GM19324 (cell line): ENCODE data around the gene FGD2.

Experiments
- ATAC-seq: cut with Tn5 transposase; IDR thresholded peaks from one replicate; pipeline ENCODE4 v1.9.1; 2021; ENCODE audit warnings: mild to moderate bottlenecking, moderate library complexity; ENCODE audit not compliant: unreplicated experiment, low FRiP score

FGD2 gene

DNA sequence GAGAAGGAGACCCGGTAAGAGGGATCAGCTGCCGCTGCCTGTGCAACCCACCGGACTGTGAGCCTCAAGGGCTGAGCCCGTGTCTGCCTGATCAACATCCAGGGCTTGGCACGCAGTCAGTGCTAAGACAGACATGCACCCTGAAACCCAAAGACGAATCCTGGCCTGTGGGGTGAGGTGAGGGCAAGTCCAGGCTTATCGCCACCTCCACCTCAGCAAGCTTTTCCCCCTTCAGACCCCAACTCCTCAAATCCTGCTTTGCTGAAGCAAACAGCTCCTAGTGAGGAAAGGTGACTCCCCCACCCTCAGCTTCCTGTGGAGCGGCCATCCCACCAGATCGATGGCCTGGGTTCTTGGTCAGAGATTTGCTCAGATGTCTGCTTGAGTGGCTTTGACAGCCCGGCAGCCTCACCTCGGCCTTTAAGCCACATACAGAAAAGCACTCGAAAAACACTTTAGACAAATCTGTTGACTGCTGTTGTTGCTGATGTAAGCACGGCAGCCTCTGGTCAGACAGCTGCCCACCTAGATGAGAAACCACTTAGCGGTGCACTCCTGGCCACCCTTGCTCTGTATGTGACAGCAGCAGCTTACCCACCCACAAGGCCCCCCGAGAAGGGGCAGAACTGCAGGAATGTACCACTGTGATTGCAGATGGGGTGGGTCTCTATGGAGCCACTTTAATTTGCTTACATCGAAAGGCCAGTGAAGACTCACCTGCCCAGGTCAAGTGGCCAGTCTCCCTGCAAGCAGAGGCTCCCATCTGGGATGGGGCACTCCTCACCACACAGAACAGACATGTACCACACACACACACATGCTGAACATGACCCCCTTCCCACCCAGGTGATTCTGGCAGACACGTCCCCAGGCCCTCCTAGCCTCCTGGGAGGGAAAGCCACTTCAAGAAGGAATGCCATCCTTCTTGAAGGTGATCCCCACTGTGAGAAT lies 34.3 kb upstream of the FGD2 start:
- ATAC-seq = no peak

DNA sequence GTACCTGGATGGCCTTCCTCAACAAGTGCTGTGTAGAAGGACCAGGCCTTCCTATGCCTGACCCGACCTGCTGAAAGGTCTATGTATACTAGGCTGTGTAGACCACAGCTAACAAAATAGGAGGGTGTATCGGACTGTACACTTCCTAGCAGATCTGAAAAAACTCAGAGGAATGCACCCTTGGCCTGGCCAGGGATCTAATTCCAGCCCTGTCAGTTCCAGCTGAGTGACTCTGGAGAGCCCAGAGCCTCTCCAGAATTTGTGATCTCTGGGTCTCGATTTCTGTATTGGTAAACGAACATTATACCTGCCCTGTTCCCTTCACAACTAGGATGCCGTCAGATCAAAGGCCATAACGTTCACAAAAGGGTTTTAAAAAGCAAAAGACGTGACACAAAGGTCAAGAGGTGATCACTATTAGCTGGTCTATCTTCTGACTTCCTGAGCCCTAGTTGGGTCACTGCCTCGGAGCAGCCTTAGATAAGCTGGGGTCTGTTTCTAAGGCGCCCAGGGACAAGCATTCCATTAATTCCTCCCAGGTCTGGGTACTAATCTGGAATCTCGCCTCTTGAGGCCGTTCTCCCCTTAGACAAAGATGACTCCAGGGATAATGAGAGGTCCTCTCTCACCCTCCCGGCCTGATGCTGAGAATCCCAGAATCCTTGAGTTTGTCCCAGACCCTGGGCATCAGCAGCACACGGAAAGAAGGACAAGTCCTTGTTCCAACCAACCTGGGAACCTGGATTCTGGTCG lies 33.4 kb upstream of the FGD2 start:
- no peak for ATAC-seq

DNA sequence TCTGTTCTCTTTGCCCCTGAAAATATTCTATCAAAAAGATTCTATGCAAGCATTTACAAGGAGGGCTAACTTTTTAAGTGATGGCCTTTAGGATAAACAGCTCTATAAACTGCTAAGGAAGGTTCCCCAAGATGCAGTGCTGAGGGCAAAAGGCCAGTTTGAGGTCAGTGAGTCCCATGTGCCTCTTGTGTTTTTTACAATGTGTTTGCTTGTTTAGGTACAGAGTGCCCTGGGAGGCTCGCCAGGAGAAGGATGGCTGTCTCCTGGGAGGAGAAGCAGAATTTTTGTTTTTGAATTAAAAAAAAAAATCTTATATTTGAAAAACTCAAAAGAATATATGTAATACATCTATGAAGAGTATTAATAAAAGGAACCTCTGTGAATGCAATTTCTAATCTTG lies 32.3 kb upstream of the FGD2 start:
- no peak for ATAC-seq

DNA sequence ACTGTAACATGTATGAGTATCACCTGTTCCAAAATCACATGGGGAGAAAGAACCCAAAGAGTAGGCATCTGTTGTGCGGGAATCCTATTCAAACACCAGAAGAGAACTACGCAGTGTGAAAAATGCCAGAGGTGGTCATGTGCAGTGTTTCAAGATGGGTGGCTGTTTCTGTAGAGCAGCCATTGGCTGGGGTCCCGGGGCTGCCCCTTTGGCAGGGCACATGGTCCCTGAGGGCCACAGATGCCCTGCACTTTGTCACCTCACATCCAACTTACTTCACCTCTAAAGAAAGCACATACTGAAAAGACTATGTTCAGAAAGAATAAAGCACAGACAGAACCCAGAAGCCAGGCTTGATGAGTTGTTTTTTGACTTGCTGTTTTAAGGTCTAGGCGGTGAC lies 31.8 kb upstream of the FGD2 start:
- ATAC-seq = no peak

DNA sequence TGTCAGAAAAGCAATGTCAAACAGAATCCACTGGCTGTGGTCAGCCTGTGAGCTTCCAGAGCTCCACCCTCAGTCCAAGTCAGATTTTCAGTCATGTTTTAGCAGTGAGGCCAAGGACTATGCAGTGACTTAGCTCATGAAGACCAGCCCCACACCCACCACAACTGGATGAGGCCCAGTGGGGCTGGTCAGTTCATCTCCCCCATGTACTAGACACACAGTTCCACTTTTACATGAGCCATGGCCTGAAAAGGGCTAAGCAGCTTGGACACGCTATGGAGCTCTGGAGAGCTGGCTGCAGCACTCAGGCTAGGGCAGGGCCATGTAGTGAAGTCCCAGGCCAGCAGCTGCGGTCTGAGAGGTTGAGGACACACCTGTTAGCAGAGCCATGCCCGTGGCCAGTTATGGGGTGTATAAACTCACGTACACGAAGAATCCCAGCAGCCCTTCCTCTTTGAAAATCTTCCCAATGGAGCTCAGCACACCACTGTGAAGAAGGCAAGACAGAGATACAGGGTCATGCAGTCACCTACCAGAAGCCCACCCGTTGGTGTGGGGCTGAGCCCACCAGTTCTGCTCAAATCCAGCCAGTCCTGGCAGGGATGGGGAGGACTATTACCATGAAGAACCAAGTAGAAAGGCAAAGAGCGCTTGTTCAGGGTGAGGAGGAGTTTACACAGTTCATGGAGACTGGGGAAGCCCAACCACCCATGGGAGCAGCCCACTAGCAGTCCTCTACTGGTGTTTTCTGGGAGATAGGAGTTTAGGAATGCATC lies 30.0 kb upstream of the FGD2 start:
- no peak for ATAC-seq

DNA sequence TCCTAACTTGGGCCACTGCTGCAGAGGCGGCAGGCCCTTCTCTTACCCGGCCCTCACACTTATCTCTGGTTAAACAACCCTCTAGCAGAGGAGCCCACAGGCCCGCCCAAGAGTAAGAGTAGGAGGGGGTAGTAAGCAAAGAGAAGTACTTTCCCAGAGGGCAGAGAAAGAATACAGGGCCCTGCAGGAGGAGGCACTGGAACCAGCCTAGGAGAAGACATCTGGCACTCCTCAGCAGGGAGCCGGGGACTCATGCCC lies 29.5 kb upstream of the FGD2 start:
- ATAC-seq = no peak

DNA sequence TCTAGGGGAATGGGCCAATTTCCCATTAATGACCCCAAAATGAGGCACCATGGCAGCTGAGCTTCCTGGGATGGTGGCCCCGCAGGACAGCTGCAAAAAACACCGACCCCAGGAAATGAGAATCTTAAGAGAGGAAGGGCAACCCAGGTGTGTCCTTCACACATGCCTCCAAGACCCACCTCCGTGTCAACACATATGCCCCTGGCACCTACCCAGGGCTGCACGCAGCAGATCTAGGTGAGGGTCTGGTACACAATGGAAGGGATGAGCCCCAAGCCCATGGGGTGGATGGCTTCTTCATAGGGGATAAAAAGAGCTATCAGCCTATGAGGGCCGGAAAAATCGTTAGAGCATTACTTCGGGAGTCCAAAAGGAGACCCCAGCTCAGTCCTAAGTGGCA lies 28.9 kb upstream of the FGD2 start:
- ATAC-seq = no peak

DNA sequence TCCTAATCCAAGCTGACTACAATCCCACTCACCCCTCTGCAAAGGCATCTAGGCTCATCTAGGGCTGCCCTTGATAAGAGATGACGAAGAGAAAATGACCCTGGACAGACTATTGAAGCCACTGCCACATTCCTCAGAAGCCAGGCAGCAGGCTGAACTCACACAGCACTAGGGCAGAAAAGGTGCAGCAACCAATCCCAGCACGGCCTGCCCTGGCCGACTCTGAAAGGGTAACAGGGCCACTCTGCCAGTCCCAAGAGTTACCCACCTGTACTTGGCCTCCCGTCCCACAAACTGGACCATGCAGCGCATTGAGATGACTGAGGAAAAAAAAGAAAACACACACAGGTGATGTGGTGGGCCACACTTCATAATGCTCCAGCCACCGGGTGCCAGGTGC lies 28.5 kb upstream of the FGD2 start:
- no peak for ATAC-seq

DNA sequence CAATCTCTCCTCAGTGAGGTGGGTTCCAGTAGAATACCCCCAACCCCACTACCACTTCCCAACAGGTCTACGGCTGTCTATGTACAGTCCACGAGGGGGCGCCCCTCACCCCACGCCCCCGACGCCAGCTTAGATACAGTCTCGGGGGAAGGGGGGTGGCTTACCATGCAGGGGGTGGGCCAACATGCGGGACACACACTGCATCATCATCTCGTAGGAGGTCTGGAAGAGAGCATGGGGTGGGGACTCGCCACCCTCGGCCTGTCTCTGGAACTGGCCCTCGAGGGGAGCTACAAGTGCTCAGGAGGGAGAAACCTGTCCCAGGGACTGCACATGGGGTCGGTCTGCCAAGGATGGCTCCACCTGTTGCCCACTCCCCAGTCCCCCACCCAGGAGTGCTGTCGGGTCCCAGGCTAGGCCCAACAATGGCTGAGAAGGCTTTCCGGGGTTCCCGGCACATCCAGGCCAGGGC lies 27.9 kb upstream of the FGD2 start:
- ATAC-seq = no peak

DNA sequence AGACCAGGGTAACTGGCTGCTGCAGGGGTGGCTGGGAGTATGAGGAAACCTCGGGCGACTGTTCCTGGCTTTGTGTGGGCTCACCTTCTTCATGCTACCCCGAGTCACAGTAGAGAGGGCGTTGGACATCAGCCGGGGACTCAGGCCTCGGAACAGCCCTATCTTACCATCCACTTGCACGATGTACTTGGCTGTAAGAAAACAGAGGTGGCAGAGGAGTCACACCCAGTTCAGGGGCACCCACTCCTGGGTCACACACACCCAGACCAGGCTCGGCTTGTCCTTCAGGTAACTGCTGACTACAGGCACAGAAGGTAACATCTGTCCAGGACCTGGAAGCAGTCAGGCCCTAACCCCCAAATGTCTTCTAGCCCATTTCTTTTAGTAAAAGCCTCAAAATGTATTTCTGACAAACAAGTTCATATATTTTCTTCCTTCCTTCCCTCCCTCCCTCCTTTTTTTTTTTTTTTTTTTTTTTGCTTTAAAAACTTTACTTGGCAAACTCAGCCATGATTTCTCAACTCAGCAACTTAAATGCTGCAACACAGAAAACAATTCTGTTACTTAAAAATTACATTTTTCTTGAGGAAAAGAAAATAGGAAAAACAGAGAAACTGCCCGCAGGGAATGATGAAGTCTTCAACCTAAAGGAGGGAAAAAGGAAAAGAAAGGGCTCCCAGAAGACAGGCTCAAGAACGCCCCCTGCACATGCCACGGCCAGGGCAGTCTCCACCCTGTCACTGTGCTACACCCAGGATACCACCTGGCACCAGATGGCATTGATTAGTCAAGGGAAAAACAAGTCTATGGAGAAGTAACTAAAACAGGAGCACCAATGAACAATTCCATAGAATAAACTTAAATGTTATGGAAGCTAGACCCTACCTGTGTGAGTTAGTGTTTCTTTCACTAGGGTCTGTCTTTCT lies 26.8 kb upstream of the FGD2 start:
- no peak for ATAC-seq

DNA sequence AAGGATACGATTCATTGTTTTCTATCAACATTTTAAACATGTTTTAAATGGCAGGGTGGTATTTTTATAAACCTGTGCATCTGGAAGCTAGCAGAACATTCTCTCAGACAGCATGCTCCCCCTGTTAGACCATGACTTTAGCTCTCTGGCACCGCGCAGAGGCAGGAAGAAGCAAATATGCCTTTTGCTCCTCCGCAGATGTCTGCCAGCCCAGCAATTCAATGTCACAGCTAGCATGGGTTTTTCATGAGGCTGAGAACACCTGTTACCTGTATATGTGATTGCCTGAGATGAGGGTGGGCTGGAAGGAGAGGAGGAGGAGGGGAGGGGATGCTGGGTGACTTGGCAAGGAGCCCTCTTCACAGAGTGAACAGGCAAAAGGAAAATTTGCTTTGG lies 26.1 kb upstream of the FGD2 start:
- ATAC-seq = no peak

DNA sequence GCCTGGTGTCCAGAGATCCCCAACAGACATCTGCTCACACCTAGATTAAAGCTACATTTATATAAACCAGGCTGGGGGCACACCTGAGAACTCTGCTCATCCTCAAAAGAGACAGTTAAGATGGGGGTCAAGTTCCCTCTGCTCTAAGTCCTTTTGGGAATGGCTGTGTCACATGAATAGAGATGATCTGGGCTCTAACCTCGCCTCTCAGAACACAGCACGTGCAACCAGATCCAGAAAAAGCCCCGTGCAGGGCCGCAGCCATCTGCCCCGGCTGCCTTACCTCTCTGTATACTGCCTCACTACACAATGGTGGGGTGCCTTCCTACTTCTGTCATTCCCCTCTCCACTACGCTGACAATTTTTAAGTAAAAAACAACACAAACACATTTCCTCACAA lies 25.3 kb upstream of the FGD2 start:
- ATAC-seq = no peak

DNA sequence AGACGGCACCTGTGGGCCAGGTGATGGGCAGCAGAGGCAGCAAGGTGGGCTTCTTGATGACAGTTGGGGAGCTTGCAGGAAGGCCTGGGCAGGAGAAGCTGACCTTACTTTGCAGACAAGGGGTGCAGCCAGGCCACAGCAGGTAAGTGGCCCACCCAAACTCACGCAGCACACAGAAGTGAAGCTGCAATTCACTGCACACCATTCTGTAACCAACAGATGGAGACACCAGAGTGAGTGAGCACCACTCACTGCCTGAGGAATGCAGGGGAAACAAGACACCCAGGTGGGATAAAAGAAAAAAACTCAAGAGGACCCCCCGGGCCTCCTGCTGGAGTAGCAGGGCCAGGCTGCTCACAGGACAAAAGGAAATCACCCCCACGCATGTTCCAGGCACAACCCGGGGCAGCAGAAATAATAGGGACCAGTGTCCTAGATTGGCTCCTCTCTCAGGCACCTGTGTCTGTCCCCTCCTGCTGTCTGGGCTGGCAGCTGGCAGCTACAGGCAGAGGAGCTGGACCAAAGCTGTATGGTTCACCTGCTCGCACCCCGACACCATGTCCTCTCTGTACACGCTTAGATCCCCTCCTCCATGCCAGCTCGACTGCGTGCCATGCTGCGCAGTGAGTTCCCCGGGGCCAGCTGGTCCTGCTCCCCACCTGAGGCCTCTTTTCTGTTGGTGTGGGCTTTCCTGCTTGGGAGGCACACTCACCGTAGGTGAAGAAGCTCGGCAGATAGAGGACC lies 24.4 kb upstream of the FGD2 start:
- no peak for ATAC-seq

DNA sequence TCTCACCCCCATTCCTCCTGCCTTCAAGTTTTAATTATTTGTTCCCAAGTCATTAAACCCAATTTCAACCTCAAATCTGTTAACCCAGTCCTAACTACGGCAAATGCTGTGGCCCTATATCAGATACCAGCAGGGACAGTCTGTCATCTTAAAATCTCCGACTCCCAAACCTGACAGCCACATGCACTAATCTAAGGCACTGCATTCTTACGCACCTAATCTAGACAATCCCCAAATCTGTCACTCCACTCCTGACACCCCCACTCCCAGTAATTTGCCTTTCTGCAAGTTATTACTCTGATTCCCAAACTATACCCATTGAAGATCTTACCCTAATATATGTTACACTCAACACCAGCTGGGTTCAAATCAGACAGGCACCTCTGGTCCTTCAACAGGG lies 21.9 kb upstream of the FGD2 start:
- no peak for ATAC-seq

DNA sequence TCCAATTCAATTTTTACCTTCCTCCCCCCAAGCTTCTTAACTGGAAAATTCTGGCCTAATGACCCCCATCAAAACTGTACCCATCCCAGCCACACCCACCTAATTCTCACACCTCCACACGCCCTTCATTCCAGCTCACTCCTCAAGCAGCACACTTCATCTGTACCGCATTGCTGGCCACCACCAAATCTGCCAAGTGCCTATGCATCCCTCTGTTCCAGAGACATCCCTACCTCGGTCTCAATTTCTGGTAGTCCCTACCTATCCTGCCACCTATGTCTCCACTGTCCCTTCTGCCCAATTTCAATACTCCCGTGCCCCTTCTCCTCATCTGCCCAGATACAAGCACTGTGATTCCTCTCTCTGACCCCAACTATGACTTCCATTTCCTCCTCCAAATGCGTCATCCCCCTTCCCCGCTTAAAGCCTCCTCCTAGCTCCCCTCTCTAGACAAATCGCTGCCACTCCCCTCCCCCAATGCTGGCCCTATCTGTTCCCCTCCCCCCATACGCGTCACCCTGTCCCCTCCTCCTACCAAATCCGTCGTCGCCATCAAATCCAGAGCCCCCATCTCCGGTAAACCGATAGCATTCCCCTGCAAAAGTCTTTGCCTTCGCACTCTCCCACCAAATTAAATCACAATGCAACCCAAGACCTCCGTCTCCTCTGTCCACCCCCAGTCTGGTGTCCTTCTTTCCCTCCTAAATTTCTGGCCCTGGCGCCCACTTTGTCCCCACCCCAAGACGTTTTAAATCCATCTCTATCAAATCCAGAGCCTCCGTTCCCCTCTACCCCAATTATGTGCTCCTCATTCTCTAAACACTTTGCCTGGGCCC lies 20.7 kb upstream of the FGD2 start:
- ATAC-seq = no peak

DNA sequence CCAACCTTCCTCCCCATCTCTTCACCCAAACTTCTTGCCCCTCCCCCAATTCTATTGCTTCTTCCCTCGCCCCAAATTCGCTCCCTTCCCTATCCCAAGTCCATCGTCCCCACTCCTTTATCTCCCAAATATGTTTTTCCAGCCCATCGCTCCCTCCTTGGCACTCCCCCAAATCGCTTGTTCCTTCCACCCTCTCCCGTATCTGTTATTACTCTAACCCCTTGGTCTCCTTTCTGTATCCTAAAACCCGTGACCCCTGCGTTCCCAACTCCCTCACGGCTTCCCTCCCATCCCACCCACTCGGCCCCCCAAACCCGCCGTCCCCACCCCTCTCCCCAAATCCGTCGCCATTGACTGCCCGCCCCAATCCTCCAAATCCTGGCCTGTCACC lies 20.0 kb upstream of the FGD2 start:
- no peak for ATAC-seq

DNA sequence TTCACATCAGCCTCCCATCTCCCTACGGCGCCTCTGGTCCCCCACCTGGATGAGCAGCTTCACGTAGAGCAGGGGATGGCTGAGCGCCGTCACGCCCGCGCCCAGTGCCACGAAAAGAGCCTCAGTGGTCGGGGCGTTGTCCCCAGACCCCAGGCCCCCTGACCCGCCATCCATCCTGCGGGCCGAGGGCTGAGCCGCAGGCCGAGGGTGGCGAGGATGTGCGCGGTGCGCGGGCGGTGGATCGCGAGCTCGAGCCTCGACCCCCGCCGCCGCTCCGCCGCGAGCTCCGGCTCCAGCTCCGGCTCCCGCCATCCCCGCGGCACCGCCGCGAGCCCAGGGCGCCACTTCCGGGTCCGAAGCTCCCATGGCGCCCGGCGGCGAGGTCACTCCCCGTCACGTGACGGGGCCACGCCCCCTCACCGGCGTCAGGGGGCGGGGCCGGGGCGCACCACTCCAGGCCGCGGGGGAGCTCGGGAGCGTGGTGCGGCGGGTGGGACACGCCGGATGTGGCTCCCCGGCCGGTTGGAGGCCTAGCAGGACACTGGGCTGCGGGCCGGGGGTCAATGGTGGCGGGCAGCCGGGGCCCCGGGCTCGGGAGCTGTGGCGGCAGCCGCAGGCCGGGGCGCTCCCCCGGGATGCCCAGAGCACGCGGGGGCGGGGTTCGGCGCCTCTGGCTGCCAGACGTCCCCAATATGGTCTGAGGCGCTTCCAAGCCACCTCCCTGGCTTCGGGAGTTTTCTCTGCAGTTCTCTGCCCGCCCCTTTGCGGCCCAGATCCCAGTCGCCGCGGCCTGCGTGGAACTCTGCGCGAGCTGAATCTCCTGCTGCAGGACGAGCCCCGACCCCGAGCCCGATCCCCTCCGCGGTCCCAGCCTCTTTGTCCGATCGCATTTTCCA lies 19.4 kb upstream of the FGD2 start, which contains the start of gene MTCH1:
Gene MTCH1 (minus strand): TSS at position 389 of the 896 bp plus-strand sequence. CDS start 23 bp downstream, at position 366.
- peak; percentile 94 for ATAC-seq

DNA sequence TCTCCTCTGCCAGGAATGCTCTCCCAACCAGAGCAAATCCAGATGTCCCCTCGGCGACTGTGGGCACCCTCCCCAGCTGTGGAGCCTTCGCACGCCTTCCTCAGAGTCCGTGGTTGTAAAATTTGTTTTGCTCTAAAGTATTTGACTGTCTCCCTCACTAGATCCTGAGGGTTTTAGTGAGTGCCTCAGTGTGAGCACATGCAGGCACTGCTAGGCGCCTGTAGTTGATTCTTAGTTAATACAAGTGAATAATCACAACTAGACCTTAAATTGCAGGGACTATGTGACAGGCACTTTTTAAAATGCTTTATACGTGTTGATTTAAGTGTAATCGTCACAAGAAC lies 18.8 kb upstream of the FGD2 start:
- ATAC-seq = no peak
